NCI-H82 treated with DMSO at 0.1 percent for 48 hours (cell line): Measurements from ENCODE around the gene CLTA.
A peak's percentile ranks its signal among the peaks of the same experiment; 100 is the strongest.
"Not testable (repeated sequence)": the region's sequence is repeated elsewhere in the genome, so short reads cannot be mapped to it uniquely, and the experiment has no call there.

Experiments used
- DNase-seq: peaks from one replicate; lab custom pipeline; 2025; ENCODE audit not compliant: unreplicated experiment; lab: John Stamatoyannopoulos, UW

The CLTA gene

DNA sequence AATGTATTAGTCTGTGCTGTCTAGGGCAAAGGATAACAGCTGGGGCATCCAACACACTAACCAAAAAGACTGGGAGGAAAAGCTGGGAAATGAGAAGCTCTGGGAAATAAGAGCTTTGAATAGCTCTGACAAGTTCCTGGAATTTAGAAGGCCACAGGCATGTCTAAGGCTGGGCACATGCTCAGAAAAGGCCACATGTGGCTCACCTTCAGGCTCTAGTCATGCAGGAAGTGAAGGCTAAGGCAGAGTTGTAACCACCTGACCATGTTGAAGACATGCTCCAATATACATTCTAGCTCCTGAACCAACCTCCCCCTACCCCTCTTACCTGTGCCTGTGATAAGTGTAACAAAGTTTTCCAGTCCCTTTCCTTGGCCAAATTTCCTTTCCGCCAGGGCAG is 31.7 kb downstream of the CLTA start:
- DNase-seq, result no peak

- no peak for DNase-seq
Measured at GRCh38 chr9:36237230-36237629, 46.5 kb downstream of the CLTA start.

- not testable (repeated sequence) for DNase-seq
Measured at GRCh38 chr9:36239205-36239604, 48.5 kb downstream of the CLTA start.

DNA sequence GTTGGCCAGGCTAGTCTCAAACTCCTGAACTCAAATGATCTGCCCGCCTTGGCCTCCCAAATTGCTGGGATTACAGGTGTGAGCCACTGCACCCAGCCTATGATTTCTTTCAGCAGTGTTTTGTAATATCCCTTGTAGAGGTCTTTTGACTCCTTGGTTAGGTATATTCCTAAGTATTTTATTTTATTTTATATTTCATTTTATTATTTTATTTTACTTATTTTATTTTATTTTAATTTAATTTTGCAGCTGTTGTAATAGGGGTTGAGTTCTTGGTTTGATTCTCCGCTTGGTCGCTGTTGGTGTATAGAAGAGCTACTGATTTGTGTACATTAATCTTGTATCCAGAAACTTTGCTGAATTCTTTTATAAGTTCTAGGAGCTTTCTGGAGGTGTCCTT is 49.0 kb downstream of the CLTA start:
- DNase-seq, result not testable (repeated sequence)

GRCh38 chr9:36245906-36246305 is 55.2 kb downstream of the CLTA start:
- DNase-seq, result no peak

GRCh38 chr9:36247356-36247755 is 56.6 kb downstream of the CLTA start:
- no peak for DNase-seq

- DNase-seq, result not testable (repeated sequence)
Measured at GRCh38 chr9:36248061-36248460, 57.3 kb downstream of the CLTA start.

DNA sequence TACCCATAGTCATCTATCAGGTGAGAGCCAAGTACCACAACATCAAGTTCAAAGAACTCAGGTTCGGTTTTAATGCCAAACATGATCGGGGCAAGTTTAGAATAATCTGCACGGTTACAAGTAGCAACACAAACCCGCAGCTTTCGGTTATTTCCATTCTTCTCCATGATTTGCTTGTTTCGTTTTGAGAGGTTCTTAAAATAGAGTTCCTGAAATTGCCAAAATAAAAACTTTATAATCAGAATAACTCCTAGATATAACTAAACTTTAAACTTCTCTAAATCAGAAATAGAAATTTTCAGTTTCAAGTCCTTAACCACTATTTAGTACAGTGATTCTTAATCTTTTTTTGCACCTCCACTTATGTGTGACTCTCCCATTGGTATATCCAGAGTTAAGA is 58.5 kb downstream of the CLTA start:
- DNase-seq, result no peak

- DNase-seq, result no peak
Measured at GRCh38 chr9:36250079-36250478, 59.4 kb downstream of the CLTA start.

- no peak for DNase-seq
Measured at GRCh38 chr9:36251428-36251827, 60.7 kb downstream of the CLTA start.

DNA sequence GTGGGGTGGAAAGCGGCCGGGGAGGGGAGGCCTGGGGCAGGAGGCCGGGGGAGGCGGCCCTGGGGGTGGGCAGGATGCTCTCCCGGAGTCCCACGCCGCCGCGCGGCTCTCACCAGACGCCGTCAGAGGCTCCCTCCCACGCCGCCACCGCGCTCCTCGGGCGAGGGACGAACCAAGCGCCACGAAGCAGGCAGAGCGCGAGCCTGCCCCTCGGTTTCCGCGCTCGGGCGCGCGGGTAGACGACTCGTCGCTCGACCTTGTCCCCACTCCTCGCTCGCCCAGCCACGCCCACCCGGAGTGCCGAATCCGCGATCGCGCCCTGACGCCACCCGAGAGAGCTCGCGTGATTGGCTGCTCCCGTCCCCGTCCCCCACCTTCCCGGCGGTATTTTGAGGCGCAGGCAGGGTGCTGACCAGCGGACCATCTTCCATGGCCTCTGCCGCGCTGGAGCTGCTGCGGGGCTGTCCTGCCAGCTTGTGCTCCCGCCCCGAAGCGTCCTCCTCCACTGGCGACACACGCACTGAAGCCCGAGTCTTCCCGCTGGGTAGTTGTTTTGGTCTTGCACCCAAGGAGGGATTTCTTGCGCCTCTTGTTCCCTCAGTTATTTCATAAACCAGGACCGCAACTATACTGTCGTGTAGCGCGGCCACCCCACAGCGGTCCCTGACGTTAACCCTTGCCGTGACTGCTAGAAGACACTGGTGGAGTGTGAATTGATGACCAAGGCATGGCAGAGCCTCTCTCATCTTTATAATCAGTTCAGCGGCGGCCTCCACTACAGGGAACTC is 67.7 kb downstream of the CLTA start, which contains the start of gene GNE:
Gene GNE, minus strand, starts transcription at position 241 of the 788 bp plus-strand sequence. CDS start 9,093 bp downstream, outside the sequence.
- DNase-seq, result peak; percentile 69

- no peak for DNase-seq
Measured at GRCh38 chr9:36258996-36259533, 68.3 kb downstream of the CLTA start.
